NB4 (cell line): Measurements from ENCODE around the gene B3GNT7.

Experiments used
- DNase-seq: peaks from one replicate; pipeline ENCODE4 v3.0.0; 2010; ENCODE audit warnings: low read depth
- H3K4me3 ChIP-seq: one replicate; pipeline ENCODE4 v1.5.1; 2011; ENCODE audit warnings: mild to moderate bottlenecking, low read depth, low read length, moderate library complexity
- CTCF ChIP-seq: IDR thresholded peaks from one replicate; pipeline ENCODE4 v1.5.1; 2012; ENCODE audit warnings: low read depth, low read length
- MAX ChIP-seq: IDR thresholded peaks from 2 replicates; pipeline ENCODE4 v1.6.1; 2011; ENCODE audit warnings: low read depth, low read length
- MYC ChIP-seq: IDR thresholded peaks from 2 replicates; pipeline ENCODE4 v1.6.1; 2011; ENCODE audit warnings: low read depth, low read length
- POLR2A ChIP-seq: IDR thresholded peaks from 2 replicates; pipeline ENCODE4 v1.6.1; 2011; ENCODE audit warnings: mild to moderate bottlenecking; ENCODE audit not compliant: insufficient read length; ENCODE audit errors: extremely low read depth

The B3GNT7 gene

GRCh38 chr2:231412618-231412963 is 17.1 kb downstream of the B3GNT7 start:
- TF ChIP-seq CTCF (no peak), MAX (no peak), MYC (no peak), POLR2A (no peak)
- no peak overlapping the region for H3K4me3 ChIP-seq
- DNase-seq = no peak

GRCh38 chr2:231413456-231413855 is 17.9 kb downstream of the B3GNT7 start:
- no peak for TF ChIP-seq MAX
- TF ChIP-seq MYC = no peak
- no peak for TF ChIP-seq POLR2A
- no peak for TF ChIP-seq CTCF
- DNase-seq = no peak
- no peak overlapping the region for H3K4me3 ChIP-seq

GRCh38 chr2:231413921-231414476 is 18.5 kb downstream of the B3GNT7 start:
- H3K4me3 ChIP-seq = no peak overlapping the region
- TF ChIP-seq CTCF = no peak
- no peak for TF ChIP-seq MAX
- no peak for TF ChIP-seq MYC
- no peak for TF ChIP-seq POLR2A
- no peak for DNase-seq

GRCh38 chr2:231415029-231415428 is 19.5 kb downstream of the B3GNT7 start:
- TF ChIP-seq CTCF (no peak), POLR2A (no peak), MYC (no peak), MAX (no peak)
- peak; percentile 46 for DNase-seq
- H3K4me3 ChIP-seq = no peak overlapping the region

GRCh38 chr2:231418820-231419640 is 23.5 kb downstream of the B3GNT7 start:
- TF ChIP-seq POLR2A = no peak
- TF ChIP-seq MAX = no peak
- TF ChIP-seq CTCF = no peak
- no peak for TF ChIP-seq MYC
- no peak overlapping the region for H3K4me3 ChIP-seq
- no peak for DNase-seq
